CD4-positive, alpha-beta T cell treated with Interleukin-2 at 100 ng/mL for 4 hours (primary cell): ENCODE results near the gene SWAP70.

Experiments used
- DNase-seq: peaks from one replicate; pipeline ENCODE4 v3.0.0-alpha.2; 2020; ENCODE audit warnings: low spot score

SWAP70 gene

DNA sequence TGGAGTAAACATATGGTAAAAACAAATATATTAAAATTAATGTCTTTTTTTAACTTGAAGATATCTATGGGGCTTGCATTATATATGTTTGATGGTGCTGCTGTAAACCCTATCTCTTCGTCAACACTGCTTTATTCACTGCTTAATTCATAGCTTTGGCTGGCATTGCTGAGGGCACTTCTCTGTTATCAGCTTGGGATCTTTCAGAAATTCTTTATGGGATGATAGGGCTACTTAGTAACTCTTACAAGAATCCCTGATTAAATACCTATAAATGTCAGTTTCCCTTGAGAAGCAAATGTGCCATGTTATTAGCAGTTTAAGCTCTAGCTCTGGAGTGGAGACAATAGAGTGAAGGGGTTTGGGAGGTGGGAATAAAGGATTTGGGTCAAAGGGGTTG, 112.3 kb downstream of the SWAP70 start:
- DNase-seq = no peak

DNA sequence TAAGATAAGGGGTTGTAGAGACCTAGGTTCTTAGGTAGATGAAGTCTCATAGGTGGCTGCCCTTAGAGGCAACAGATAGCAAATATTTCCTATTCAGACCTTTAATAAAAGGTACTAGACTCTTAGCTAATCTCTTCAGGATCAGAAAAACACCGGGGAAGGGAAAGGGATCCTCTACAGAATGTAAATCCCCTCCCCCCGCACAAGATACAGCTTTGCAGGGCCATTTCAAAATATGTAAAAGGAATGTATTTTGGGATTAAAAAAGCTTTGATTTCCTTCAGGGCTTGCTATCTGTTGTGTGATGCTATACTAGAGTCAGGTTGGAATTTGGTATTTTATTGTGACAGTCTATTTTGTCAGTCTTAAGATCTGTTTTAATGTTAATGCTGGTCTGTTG, 113.2 kb downstream of the SWAP70 start:
- DNase-seq = no peak

DNA sequence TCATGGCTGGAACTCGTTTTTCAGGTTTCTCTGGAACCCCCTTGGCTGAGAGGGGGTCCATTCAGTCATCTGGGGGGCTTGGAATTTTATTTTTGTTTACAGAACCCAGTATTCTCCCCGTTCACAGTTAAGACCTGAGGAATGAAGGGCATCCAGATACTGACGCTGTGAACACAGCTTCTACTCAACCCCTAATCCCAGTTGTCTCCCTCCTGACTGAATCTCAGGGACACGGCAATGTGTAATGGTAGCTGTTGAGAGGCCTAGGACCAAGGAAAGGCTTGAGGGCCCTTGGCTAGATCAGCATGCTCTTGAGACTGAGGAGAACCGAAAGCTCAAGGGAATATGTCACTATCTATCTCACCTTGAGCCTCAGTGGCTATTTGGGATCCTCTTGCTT, 113.6 kb downstream of the SWAP70 start:
- DNase-seq = no peak

DNA sequence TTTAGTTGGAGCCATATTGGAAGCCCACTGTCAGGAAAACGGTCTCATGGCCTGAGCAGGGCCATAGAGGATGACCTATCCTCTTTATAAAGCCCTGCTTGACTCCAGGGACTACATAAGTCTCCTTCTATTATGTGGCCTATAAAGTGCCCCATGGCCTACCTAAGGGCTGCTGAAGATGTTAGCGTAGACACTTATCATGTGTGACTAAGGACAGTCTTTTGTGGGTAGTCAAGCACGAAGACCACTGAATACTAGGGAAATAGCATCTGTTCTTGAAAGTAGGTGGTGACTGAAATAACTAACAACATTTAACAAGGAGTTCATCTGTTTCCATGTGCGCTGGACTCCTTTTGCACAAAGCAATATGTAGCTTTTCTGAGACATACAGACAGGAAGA, 117.1 kb downstream of the SWAP70 start:
- no peak for DNase-seq

DNA sequence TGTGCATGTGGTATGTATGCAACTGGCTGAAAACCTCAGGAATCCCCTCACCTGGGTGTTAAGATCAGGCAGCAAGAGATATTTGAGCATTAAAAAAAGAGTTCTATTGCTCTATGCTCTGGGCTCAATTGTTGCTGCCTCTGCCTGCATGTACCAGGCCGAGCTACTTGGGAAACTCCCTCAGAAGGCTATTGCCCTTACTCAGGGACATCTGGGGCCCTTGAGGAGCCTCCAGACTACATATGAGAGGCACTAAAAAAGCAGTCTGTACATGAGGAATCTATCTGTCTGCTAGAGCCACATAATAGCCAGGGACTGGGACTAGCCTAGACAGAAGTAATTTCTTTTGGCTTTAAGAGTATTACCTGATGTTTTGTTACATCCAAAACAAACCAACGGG, 120.1 kb downstream of the SWAP70 start:
- no peak for DNase-seq

DNA sequence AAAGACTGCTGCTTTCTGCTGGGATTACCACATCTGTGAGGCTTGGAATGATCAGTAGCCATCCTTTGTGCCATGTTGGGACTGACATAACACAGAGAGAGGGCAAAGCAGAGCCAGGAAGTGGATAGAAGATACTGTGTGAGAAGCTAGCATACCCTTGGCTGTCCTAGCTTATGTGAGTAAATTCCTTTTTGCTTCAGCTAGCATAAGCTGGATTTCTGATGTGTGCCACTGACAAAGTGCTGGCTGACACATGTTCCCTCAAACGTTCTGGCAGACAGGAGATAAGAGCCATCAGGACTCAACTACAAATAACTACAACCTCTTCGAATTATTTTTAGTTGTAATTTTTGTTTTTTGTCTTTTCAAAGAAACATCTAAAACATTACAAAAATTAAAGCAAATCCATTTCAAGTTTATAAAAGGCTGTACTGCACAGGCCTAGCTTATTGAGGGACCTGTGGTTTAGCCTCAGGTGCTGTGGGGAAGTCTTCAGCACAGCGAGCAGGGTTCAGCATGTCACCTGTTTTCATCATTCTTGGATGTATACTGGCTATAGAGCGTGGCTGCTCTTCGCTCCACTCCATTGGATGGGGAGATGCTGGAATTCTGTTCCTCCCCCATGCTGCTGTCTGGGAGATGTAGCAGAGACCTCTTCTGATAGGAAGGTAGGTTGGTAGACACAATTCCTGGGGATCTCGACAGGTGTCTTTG, 120.9 kb downstream of the SWAP70 start:
- DNase-seq = no peak

DNA sequence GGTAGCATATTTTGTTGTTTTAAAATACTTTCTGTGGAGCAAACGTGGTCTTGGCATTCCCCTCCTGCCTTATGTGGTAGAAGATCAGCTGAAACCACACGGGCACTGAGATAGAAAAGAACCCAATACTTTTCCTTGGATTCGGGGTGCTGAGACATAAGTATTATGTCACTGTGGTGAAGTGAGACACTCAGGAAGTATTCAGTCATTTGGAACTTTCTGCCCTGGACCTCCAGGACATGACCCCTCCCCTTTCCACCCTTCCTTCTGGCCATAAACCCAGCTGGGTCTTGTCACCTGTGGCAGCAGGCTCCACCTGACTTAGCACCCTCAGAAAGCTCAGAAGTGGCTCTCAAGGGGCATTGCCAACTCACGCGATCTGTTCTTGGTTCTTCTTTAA, 123.4 kb downstream of the SWAP70 start:
- DNase-seq = no peak

DNA sequence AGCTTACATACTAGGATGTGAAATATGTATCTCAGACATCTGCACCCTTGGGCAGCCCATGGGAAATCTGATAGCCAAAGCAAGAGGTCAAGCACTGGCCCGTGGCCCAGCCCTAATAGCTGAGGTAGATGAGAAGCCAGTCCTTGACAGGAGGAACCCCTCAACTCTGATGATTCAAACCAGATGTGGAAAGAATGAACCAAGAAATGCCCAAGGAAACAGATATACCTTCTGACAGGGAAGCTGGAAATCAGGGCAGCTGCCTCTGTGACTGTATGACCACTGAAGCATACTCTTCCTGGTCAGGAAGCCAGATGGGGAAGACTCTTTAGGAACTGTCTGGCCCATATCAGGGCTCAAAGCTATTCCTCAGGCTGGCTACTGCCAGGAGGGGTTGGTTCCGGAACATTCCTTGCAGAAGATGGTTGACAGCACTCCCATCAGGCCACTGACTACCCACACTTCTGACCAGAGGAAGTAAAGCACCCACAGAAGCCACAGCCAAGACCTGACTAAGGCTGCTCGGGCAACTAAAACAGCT, 124.2 kb downstream of the SWAP70 start:
- no peak for DNase-seq

DNA sequence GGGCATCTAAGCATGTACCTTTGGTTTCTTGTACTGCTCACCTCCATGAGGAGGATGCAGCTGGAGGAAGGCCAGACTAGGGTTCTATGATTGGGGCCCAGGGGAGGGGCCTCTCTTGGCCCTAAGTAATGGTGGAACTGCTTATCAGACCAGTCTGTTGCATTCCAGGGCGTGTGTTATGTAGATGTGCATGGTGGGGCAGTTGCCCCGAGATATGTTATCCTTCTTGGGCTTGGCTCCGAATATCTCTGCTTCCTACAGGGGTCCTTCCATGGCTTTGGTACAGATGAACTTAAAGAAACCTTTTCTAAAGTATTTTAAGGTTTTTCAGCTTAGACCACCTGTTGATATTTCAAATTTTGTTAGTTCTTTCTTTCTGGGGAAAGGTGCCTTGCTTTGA, 126.0 kb downstream of the SWAP70 start:
- DNase-seq = no peak

DNA sequence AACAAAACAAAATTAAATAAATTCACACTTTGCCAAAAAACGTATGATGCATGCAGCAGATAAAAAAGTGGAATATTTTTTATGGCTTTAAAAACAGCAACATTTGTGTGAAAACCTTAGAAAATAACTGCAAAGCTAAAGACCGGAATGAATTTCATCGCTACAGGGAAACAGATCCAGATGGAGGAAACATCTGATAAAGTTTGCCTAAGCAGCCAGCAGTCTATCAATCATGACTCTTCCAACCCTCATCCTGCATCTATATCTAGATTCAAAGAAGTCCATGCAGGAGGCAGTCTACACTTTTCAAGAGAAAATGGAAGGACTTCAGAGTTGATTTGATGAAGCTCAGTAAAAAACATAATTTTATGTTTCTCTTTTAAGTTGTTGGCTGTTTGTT, 126.8 kb downstream of the SWAP70 start:
- no peak for DNase-seq

DNA sequence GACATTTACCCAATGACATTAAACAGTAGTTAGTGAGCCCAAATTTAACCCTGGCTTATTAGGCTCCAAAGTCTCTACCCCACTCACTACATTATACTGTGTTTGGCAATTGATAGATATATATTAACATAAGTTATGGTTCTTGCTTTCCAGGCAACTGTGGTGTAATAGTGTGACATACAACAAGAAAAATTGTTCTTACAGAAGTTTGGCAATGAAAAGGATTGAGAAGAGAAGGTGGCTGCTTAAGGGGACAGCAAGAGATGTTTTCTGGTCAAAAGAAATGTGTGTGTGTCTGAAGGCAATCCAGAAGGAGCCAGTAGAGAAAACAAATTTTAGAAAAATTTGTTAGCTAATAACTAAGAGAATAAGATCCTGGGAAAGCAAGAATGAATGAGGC, 132.4 kb downstream of the SWAP70 start:
- no peak for DNase-seq

DNA sequence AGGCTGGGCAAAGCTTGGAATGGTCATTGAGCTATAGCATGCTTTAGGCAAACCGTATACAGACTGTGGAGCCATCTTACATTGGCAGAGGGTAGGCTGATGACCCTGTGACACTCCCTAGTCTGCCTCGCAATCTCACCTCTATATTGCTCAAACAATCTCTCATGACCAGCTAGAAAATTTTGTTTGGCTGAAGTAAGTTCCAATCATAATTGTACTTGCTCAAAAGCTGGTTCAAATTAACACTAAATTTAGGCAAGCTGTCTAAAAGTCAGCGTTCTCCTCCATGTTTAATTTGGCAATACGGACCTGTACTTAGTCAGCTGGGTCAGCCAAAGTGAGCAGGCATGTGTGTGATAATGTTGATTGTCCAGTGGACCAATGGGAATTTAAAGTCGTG, 133.0 kb downstream of the SWAP70 start:
- DNase-seq = no peak

DNA sequence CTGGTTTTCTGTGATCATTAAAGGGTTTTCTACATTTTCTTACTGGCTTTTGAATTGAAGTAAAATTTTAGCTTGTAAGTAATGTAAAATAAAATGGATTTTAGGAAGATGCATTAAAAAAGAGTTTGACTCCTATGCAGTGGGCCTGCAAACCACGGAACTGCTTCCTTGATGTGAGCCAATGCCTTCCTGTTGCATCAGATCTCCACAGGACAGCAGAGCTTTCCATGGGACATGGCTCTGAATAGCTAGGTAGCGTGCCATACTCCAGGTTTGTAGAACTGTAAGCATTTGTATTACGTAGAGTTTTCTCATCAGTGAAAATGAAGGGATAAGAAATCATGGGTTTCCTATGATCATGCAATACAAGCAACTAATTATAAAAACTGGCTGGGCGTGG, 133.4 kb downstream of the SWAP70 start:
- no peak for DNase-seq

DNA sequence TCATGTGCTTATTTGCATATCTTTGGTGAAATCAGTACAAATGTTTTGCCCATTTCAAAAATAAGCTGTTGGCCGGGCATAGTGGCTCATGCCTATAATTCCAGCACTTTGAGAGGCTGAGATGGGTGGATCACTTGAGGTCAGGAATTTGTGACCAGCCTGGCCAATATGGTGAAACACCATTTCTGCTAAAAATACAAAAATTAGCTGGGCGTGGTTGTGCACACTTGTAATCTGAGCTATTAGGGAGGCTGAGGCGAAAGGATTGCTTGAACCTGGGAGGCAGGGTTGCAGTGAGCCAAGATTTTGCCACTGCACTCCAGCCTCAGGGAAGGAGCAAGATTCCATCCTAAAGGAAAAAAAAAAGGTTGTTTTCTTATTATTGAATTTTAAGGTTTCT, 136.0 kb downstream of the SWAP70 start:
- DNase-seq = no peak

DNA sequence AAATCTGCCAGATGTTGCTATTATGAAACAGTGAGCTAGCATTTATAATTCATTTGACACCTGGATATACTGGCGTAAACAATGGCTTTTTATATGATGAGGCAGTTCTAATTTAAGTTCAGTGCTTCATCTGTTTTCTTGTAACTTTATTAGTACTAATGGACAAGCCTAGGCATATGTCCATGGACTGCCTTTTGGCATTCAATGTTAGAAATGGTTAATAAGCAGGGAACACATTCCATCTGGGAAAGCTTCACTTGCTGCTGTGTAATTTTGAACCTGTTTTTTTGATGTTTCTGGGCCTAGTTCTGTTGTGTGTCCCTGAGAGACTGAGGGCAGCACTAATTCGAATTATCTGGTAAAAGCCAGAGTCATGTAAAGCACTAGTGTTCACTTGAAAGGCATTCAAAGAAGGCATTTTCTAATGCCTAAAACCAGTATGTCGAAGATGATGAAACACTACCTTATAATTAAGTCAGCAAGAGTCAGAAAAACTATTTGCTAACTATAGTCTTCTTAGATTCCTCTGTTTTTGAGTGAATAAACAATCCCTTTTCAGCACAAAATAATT, 138.5 kb downstream of the SWAP70 start:
- no peak for DNase-seq
